Measurements from ENCODE around the gene COP1. TPM values are rescaled to one million over a fixed set of nuclear protein-coding genes. Genes with fewer than 3 reads are reported as not detected.

Gene COP1
- polyA plus RNA-seq, 2 of the 4 experiments (the other 2 are of a cell fraction), result 21.9 to 42.0 TPM

DNA sequence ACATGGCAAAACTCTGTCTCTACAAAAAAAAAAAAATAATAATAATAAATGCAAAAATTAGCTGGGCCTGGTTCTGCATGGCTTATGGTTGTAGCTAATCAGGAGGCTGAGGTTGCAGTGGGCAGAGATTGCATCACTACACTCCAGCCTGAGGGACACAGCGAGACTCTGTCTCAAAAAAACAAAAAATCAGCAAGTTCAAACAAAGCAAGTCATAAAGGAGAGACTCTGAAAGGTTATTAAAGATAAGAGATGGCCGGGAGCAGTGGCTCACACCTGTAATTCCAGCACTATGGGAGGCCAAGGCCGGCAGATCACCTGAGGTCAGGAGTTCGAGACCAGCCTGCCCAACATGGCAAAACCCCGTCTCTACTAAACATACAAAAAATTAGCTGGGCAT, 28.8 kb downstream of the COP1 start:
- no peak overlapping the region for H3K4me3 ChIP-seq
- WGBS (ENCODE audit: missing lambda C conversion rate), result 86% methylated on average over 5 of the region's 5 CpGs
- ATAC-seq, result no peak
- no peak for FAIRE-seq
- CTCF ChIA-PET, result interaction anchor here (0.6 to 0.9 kb wide), 2 partner anchors 16 to 197 kb away, joined by 3 to 5 read pairs; no protein-coding TSS in a partner anchor
- TF ChIP-seq CEBPB (IDR thresholded peaks at IDR 0.05), result 0 out of 4 replicates have a peak, but pooled peaks of 1 of the 2 experiments have one; percentile 17
- no peak for TF ChIP-seq CBX8 (IDR thresholded peaks at IDR 0.05)
- no peak overlapping the region for H3K4me2 ChIP-seq
- no peak overlapping the region; a peak in 1 of 6 replicates for H3K27ac ChIP-seq
- H3K4me1 ChIP-seq, result no peaks in the 10 kb centered on the region
- no peaks in the 10 kb centered on the region for H3K9me3 ChIP-seq
- no peak for DNase-seq (ENCODE audit: low read depth in 1 of 2, low spot score in 1 of 2)
- POLR2A ChIA-PET, result no interaction called here

DNA sequence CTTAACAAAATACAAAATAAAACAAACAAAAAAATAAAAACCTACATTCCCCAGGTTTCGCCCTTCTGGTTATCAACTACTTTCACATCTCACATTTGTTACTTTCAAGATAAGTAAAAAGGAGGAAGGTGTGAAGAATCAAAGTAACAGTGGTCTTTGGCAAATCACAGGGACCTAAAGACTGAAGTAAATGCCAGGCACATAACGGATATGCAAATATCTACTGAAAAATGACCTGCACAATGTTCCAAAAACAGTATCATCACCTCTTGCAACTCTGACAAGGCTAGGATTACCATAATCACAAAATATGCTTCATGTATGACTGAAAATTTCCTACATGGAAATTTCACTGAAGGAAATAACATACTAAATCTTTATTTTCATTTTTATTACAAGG, 29.3 kb downstream of the COP1 start:
- no peak for FAIRE-seq
- Histone ChIP-seq H3K27ac (no peak overlapping the region), H3K4me2 (no peak overlapping the region), H3K4me3 (no peak overlapping the region), H3K4me1 (no peaks in the 10 kb centered on the region), H3K9me3 (no peaks in the 10 kb centered on the region)
- ChIA-PET POLR2A (no interaction called here), CTCF (interaction anchor here (0.6 to 0.9 kb wide), 2 partner anchors 17 to 197 kb away, joined by 3 to 5 read pairs; no protein-coding TSS in a partner anchor)
- DNase-seq (ENCODE audit: low read depth in 1 of 2, low spot score in 1 of 2), result no peak
- TF ChIP-seq MAZ (IDR thresholded peaks at IDR 0.05; ENCODE audit: borderline replicate concordance, low read depth, low read length), result no peak
- no peak for TF ChIP-seq FOXS1 (CRISPR knock-in tag; IDR thresholded peaks at IDR 0.05)
- TF ChIP-seq PHF8 (IDR thresholded peaks at IDR 0.05; ENCODE audit: borderline replicate concordance, low read depth), result no peak
- TF ChIP-seq JUNB (IDR thresholded peaks at IDR 0.05), result no peak
- no peak for TF ChIP-seq TP53 (CRISPR knock-in tag; IDR thresholded peaks at IDR 0.05)
- TF ChIP-seq EHF (CRISPR knock-in tag; IDR thresholded peaks at IDR 0.05), result no peak
- no peak for TF ChIP-seq RCOR1 (IDR thresholded peaks at IDR 0.05; ENCODE audit: low read depth, low read length)
- TF ChIP-seq HOXB13 (CRISPR knock-in tag; IDR thresholded peaks at IDR 0.05; ENCODE audit: low read depth), result no peak
- TF ChIP-seq ZNF302 (CRISPR knock-in tag; IDR thresholded peaks at IDR 0.05), result no peak
- TF ChIP-seq CBX8 (IDR thresholded peaks at IDR 0.05), result no peak
- TF ChIP-seq, protein P1, sequence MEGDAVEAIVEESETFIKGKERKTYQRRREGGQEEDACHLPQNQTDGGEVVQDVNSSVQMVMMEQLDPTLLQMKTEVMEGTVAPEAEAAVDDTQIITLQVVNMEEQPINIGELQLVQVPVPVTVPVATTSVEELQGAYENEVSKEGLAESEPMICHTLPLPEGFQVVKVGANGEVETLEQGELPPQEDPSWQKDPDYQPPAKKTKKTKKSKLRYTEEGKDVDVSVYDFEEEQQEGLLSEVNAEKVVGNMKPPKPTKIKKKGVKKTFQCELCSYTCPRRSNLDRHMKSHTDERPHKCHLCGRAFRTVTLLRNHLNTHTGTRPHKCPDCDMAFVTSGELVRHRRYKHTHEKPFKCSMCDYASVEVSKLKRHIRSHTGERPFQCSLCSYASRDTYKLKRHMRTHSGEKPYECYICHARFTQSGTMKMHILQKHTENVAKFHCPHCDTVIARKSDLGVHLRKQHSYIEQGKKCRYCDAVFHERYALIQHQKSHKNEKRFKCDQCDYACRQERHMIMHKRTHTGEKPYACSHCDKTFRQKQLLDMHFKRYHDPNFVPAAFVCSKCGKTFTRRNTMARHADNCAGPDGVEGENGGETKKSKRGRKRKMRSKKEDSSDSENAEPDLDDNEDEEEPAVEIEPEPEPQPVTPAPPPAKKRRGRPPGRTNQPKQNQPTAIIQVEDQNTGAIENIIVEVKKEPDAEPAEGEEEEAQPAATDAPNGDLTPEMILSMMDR (IDR thresholded peaks at IDR 0.05), result no peak
- TF ChIP-seq HOXA7 (CRISPR knock-in tag; IDR thresholded peaks at IDR 0.05), result no peak
- no peak for TF ChIP-seq RFX5 (IDR thresholded peaks at IDR 0.05)
- TF ChIP-seq POLR2A (IDR thresholded peaks at IDR 0.05; ENCODE audit: low read length), result no peak
- TF ChIP-seq, protein P2, sequence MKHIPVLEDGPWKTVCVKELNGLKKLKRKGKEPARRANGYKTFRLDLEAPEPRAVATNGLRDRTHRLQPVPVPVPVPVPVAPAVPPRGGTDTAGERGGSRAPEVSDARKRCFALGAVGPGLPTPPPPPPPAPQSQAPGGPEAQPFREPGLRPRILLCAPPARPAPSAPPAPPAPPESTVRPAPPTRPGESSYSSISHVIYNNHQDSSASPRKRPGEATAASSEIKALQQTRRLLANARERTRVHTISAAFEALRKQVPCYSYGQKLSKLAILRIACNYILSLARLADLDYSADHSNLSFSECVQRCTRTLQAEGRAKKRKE (CRISPR knock-in tag; IDR thresholded peaks at IDR 0.05; ENCODE audit: low read depth), result no peak
- TF ChIP-seq SMC3 (IDR thresholded peaks at IDR 0.05), result no peak
- no peak for TF ChIP-seq CBX2 (IDR thresholded peaks at IDR 0.05; ENCODE audit: borderline replicate concordance, low read depth)
- TF ChIP-seq NPAS2 (CRISPR knock-in tag; IDR thresholded peaks at IDR 0.05; ENCODE audit: borderline replicate concordance), result no peak
- no peak for TF ChIP-seq NR3C1 (IDR thresholded peaks at IDR 0.05)
- TF ChIP-seq KDM1A (IDR thresholded peaks at IDR 0.05; ENCODE audit: low read depth), result no peak
- WGBS (ENCODE audit: missing lambda C conversion rate), result 89% methylated on average over 2 of the region's 2 CpGs
- ATAC-seq, result no peak

DNA sequence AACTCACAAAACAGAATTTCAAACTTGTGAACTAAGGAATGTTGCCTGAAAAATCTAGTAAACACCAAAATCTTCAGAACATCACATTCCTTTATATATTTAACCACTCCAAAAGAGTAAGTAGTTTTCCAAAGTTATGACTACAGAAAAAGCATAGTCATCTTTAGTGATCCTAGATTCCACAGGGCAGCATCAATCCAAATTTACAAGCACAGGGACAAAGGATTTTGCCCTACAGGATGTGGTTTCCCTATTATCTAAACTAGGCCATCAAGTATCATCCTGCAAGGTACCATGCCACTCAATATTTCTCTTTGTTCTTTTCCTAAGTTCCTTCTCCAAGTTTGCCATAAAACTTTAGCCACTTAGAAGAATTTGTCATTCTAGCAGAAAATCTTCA, 33.0 kb downstream of the COP1 start:
- TF ChIP-seq MAZ (IDR thresholded peaks at IDR 0.05; ENCODE audit: borderline replicate concordance, low read depth, low read length), result no peak
- no peak for TF ChIP-seq ZNF302 (CRISPR knock-in tag; IDR thresholded peaks at IDR 0.05)
- no peak for TF ChIP-seq HDAC2 (IDR thresholded peaks at IDR 0.05)
- no peak for TF ChIP-seq CBX8 (IDR thresholded peaks at IDR 0.05)
- TF ChIP-seq BHLHE40 (IDR thresholded peaks at IDR 0.05; ENCODE audit: low read depth, low read length), result no peak
- TF ChIP-seq TFCP2L1 (CRISPR knock-in tag; IDR thresholded peaks at IDR 0.05), result no peak
- TF ChIP-seq FOXS1 (CRISPR knock-in tag; IDR thresholded peaks at IDR 0.05), result no peak
- no peak for TF ChIP-seq SMC3 (IDR thresholded peaks at IDR 0.05)
- no peak for TF ChIP-seq PHF8 (IDR thresholded peaks at IDR 0.05; ENCODE audit: borderline replicate concordance, low read depth)
- no peak for TF ChIP-seq FOSL2 (IDR thresholded peaks at IDR 0.05)
- no peak for TF ChIP-seq FOSL2 (CRISPR knock-in tag; IDR thresholded peaks at IDR 0.05)
- no peak for TF ChIP-seq HOXB5 (CRISPR knock-in tag; IDR thresholded peaks at IDR 0.05)
- TF ChIP-seq KDM1A (IDR thresholded peaks at IDR 0.05; ENCODE audit: low read depth), result no peak
- TF ChIP-seq ESRRA (IDR thresholded peaks at IDR 0.05; ENCODE audit: borderline replicate concordance, low read length), result no peak
- TF ChIP-seq HEYL (CRISPR knock-in tag; IDR thresholded peaks at IDR 0.05), result no peak
- no peak for TF ChIP-seq MYC (IDR thresholded peaks at IDR 0.05; ENCODE audit: borderline replicate concordance, low read length)
- TF ChIP-seq CBX2 (IDR thresholded peaks at IDR 0.05; ENCODE audit: borderline replicate concordance, low read depth), result no peak
- TF ChIP-seq CHD4 (IDR thresholded peaks at IDR 0.05; ENCODE audit: borderline replicate concordance), result no peak
- Histone ChIP-seq H3K27ac (no peak overlapping the region), H3K4me1 (no peaks in the 10 kb centered on the region), H3K9me3 (no peaks in the 10 kb centered on the region), H3K4me3 (no peak overlapping the region), H3K4me2 (no peak overlapping the region)
- DNase-seq (ENCODE audit: low read depth in 1 of 2, low spot score in 1 of 2) (no peak), ATAC-seq (no peak), FAIRE-seq (no peak)
- ChIA-PET POLR2A (no interaction called here), CTCF (no interaction called here)

All from A549 (cell line).